Sigmoid colon (tissue), 7 donors: ENCODE data around the gene ACIN1. TPM values are rescaled to one million over a fixed set of nuclear protein-coding genes. Genes with fewer than 3 reads are reported as not detected.

ENCODE experiments used
- DNase-seq: peaks from one replicate; pipeline ENCODE4 v3.0.0-alpha.2; 2019
- H3K27ac ChIP-seq, 4 donors: fragments of 200-600 bp; sonication (generic); one replicate each; pipeline ENCODE4 v1.5.1; 2016 to 2019; ENCODE audit warnings: mild to moderate bottlenecking in 1 of 4
- H3K27me3 ChIP-seq, 3 donors: fragments of 200-600 bp; sonication (generic); one replicate each; pipeline ENCODE4 v1.5.1; 2019; ENCODE audit warnings: mild to moderate bottlenecking in 1 of 3
- H3K36me3 ChIP-seq, 4 donors: fragments of 200-600 bp; sonication (generic); one replicate each; pipeline ENCODE4 v1.5.1; 2016 to 2019
- H3K4me1 ChIP-seq, 4 donors: fragments of 200-600 bp; sonication (generic); one replicate each; pipeline ENCODE4 v1.5.1; 2017 to 2019
- H3K4me3 ChIP-seq, 4 donors: fragments of 200-600 bp; sonication (generic); one replicate each; pipeline ENCODE4 v1.5.1; 2017 to 2019; ENCODE audit warnings: mild to moderate bottlenecking in 2 of 4, moderate library complexity in 1 of 4
- H3K9me3 ChIP-seq, 4 donors: fragments of 200-600 bp in 3 of 4; sonication (generic) in 3 of 4; one replicate each; pipeline versions ENCODE4 v1.5.1 to v1.6.1; 2013 to 2019
- CTCF ChIP-seq, 4 experiments: fragments of 450-650 bp in 3 of 4; fragments of 200-600 bp in 1 of 4; IDR thresholded peaks; one replicate each; pipeline ENCODE4 v1.5.1; 2016 to 2019; ENCODE audit warnings: antibody characterized with exemption in 4 of 4, mild to moderate bottlenecking in 3 of 4, moderate library complexity in 2 of 4
- EP300 ChIP-seq, 4 donors: sonication (generic); formaldehyde crosslinking; IDR thresholded peaks; one replicate each; pipeline ENCODE4 v1.6.1; 2017; ENCODE audit warnings: antibody characterized with exemption in 4 of 4
- POLR2A ChIP-seq, 2 donors: fragments of 450-650 bp; IDR thresholded peaks; one replicate each; pipeline ENCODE4 v1.6.1; 2016; ENCODE audit warnings: antibody characterized with exemption in 2 of 2, mild to moderate bottlenecking in 2 of 2, moderate library complexity in 2 of 2
- POLR2AphosphoS5 ChIP-seq, 4 donors: sonication (generic); formaldehyde crosslinking; IDR thresholded peaks; one replicate each; pipeline ENCODE4 v1.6.1; 2017; ENCODE audit warnings: antibody characterized with exemption in 4 of 4
- WGBS, 2 donors: extraction: QIAGEN DNeasy Blood & Tissue Kit; methylation state at CpG; one replicate each; pipeline ENCODE4 v1.1.7; 2013; 5-methylcytosine and 5-hydroxymethylcytosine counted together
- intact Hi-C: fragments of 100-400 bp; cut with DNase I; formaldehyde crosslinking; loops from one replicate; pipeline ENCODE4 v1.15.1; 2023
- polyA plus RNA-seq, 3 donors: library from polyadenylated mRNA; stranded (reverse); fragments of 200-250 nt; gene quantifications; one replicate each; pipeline ENCODE4 v1.2.3, GENCODE V29; 2013
- total RNA-seq, 4 donors: library from RNA; depleted of rRNA; stranded (reverse); fragments of >200 nt; gene quantifications; one replicate each; pipeline ENCODE4 v1.1.0, GENCODE V29; 2016
- donor health status: healthy with polysubstance abuse.
- donor health status: Bipolar disorder and iron deficiency.
- donor health status: healthy.

ACIN1 gene
- total and polyA plus RNA-seq, 7 donors = 37.8 to 129 (median 88.4) TPM

DNA sequence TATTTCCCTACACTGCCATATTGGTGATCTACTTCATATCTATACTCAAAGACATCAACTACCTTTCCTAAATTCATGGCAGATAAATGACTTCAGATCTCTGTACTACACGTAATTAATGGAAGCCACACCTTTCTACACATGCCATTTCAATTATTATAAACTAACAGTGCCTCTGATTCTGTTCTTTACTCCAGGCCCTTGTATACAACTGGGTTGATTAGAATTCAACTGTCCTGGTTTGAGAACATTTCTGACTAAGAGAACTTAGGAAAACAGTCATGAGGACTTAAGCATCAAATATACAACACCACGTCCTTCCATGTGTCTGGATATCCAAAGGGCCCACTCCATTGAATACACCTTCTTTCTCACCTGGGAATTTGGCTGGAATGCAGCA is 1.8 kb downstream of the ACIN1 start:
- H3K4me3 ChIP-seq = no peak overlapping the region
- no peak overlapping the region for H3K27ac ChIP-seq
- DNase-seq = no peak
- peaks cover 14 to 57% (median 32%) of the 10 kb centered on the region in 4 donors for H3K36me3 ChIP-seq
- intact Hi-C loops = loop anchor here (10.0 kb wide), 2 partner anchors 212 to 462 kb away; partner anchors contain the start of genes BCL2L2, PPP1R3E, THTPA and ZFHX2
- H3K9me3 ChIP-seq = no peaks in the 10 kb centered on the region
- H3K4me1 ChIP-seq = peaks cover 0 to 44% (median 38%) of the 10 kb centered on the region in 4 donors
- WGBS, 2 donors = 62 to 78% methylated on average over 2 of the region's 2 CpGs
- H3K27me3 ChIP-seq = no peaks in the 10 kb centered on the region
- no peak for TF ChIP-seq EP300 (IDR thresholded peaks at IDR 0.05)
- TF ChIP-seq POLR2A (IDR thresholded peaks at IDR 0.05) = no peak

DNA sequence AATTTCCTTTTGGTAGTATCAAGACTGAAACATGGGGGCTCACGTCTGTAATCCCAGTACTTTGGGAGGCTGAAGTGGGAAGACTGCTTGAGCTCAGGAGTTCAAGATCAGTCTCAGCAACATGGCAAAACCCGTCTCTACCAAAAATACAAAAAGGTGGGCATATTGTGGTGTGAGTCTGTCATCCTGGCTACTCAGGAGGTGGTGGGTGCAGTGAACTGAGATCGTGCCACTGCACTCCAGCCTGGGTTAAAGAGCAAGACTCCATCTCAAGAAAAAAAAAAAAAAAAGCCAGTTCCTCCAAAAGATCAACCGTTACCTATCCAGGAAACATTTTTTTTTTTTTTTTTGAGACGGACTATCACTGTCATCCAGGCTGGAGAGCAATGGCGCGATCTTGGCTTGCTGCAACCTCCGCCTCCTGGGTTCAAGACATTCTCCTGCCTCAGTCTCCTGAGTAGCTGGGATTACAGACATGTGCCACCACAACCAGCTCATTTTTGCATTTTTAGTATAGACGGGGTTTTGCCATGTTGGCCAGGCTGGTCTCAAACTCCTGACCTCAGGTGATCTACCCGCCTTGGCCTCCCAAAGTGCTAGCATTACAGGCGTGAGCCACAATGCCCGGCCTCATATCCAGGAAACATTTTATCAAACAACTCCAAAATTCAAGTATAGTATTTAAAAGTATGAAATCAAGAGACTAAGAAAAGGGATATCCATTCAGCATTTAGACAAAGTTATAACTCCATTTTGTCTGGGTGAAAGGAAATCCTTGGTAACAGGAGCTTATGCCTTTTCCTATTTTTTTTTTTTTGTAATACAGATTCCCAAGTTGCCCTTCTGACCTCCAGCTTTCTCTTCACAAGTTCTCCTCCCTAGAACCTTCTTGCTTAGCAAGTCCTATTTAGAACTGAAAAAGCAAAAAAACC is 3.4 kb downstream of the ACIN1 start:
- Histone ChIP-seq H3K27ac (no peak overlapping the region), H3K27me3 (no peaks in the 10 kb centered on the region), H3K4me3 (no peak overlapping the region), H3K4me1 (peaks cover 0 to 37% (median 27%) of the 10 kb centered on the region in 4 donors), H3K36me3 (peaks cover 14 to 66% (median 34%) of the 10 kb centered on the region in 4 donors), H3K9me3 (no peaks in the 10 kb centered on the region)
- 85 to 89% methylated on average over 12 of the region's 12 CpGs for WGBS, 2 donors
- intact Hi-C loops = loop anchor here (10.0 kb wide), 2 partner anchors 213 to 463 kb away; partner anchors contain the start of genes BCL2L2, PPP1R3E, THTPA and ZFHX2
- TF ChIP-seq POLR2A (IDR thresholded peaks at IDR 0.05) (no peak), EP300 (IDR thresholded peaks at IDR 0.05) (no peak), POLR2AphosphoS5 (IDR thresholded peaks at IDR 0.05) (no peak), CTCF (IDR thresholded peaks at IDR 0.05) (no peak)
- no peak for DNase-seq

DNA sequence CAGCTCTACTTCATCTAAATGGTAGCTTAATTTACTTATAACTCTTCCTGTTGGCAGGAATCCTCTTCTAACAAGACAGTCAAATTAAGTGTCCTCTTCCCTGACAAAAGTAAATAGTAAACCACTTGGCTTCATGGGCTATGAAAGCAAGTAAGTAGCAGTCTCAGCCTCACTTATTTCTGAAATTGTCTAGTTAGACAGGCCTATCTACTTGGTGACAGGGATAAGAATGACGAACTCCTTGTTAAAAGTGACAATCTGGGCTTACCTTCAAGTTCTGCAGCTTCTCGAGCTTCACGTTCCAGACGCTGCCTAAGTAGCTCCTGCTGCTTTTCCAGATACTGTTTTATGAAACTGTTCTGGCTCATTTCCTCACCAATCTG is 4.7 kb downstream of the ACIN1 start:
- H3K27ac ChIP-seq = no peak overlapping the region
- H3K9me3 ChIP-seq = no peaks in the 10 kb centered on the region
- H3K4me3 ChIP-seq = no peak overlapping the region
- H3K27me3 ChIP-seq = no peaks in the 10 kb centered on the region
- intact Hi-C loops = loop anchor here (10.0 kb wide), 2 partner anchors 215 to 465 kb away; partner anchors contain the start of genes BCL2L2, PPP1R3E, THTPA and ZFHX2
- TF ChIP-seq CTCF (IDR thresholded peaks at IDR 0.05) (no peak), POLR2A (IDR thresholded peaks at IDR 0.05) (no peak), POLR2AphosphoS5 (IDR thresholded peaks at IDR 0.05) (no peak), EP300 (IDR thresholded peaks at IDR 0.05) (no peak)
- DNase-seq = no peak
- WGBS, 2 donors = 91 to 92% methylated on average over 4 of the region's 4 CpGs
- peaks cover 14 to 79% (median 43%) of the 10 kb centered on the region in 4 donors for H3K36me3 ChIP-seq
- peaks cover 0 to 31% (median 23%) of the 10 kb centered on the region in 4 donors for H3K4me1 ChIP-seq

DNA sequence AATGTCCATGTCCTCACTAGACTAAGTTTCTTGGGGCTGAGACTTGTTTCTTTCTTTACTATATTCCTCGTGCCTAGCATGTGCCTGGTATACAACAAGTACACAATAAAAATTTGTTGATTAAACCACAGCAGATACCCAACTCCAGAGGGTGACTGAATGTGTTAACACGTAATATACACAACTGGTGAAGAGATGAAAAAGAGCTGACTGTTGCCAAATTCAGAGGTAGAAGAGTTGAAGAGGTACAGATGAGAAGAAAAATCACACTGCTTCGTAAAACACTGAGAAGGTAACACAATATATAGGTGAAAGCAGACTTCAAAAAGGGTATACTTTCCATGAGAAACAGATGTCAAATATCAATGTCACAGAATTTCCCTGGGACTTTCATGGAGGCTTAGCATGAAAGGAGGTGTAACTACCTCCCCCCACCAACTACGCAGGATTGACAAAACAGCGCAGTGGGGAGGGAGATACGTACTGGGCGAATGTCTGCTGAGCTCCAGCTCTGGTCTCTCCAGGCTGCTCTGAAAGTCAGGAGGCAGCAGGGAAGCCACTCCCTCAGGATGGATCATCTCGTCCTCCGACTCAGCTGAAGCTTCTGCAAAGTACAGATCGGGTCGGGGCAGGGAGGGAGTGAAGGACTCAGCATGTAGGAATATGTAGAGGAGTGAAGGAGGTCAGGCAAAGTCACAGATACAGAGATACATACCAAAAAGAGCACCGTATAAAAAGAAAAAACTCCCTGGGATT is 5.3 kb downstream of the ACIN1 start:
- TF ChIP-seq EP300 (IDR thresholded peaks at IDR 0.05) (no peak), CTCF (IDR thresholded peaks at IDR 0.05) (no peak), POLR2AphosphoS5 (IDR thresholded peaks at IDR 0.05) (no peak), POLR2A (IDR thresholded peaks at IDR 0.05) (no peak)
- H3K4me3 ChIP-seq = no peak overlapping the region
- no peak overlapping the region for H3K27ac ChIP-seq
- no peaks in the 10 kb centered on the region for H3K9me3 ChIP-seq
- peaks cover 14 to 85% (median 49%) of the 10 kb centered on the region in 4 donors for H3K36me3 ChIP-seq
- no peak for DNase-seq
- intact Hi-C loops = loop anchor here (10.0 kb wide), 2 partner anchors 215 to 465 kb away; partner anchors contain the start of genes BCL2L2, PPP1R3E, THTPA and ZFHX2
- H3K27me3 ChIP-seq = no peaks in the 10 kb centered on the region
- 95 to 96% methylated on average over 12 of the region's 12 CpGs for WGBS, 2 donors
- H3K4me1 ChIP-seq = peaks cover 0 to 31% (median 23%) of the 10 kb centered on the region in 4 donors
